ENCODE data around the gene GGN. TPM values are rescaled to one million over a fixed set of nuclear protein-coding genes. Genes with fewer than 3 reads are reported as not detected.

Gene GGN
- polyA plus RNA-seq, 1 donor (not counting 4 experiments of a cell fraction or from before 2014, with no cell fraction given): not detected

DNA sequence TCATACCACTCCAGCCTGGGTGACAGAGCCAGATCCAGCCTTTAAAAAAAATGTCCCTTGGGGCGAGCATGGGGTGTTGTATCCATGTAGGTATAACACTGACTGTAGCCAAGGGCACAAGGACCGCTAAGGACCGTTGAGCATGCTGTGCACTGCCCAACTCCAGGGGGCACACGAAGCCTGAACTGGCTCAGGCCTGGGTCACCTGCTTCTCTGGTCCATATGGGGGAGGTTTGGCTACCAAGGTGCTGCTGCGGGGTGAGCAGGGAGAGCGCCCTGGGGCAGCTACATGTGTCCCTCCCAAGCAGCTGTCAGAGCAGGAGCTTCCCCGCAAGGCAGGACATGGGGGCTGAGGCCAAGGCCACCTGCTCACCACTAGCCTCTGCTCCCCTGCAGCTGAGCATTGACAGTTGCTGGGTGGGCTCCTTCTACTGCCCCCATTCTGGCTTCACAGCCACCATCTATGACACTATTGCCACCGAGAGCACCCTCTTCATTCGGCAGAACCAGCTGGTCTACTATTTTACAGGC is 35.9 kb downstream of the GGN start:
- no peaks in the 10 kb centered on the region for H3K9me1 ChIP-seq (ENCODE audit: control insufficient read depth, extremely low read depth, insufficient read depth, low read length)
- H3K9ac ChIP-seq (ENCODE audit: control insufficient read depth, extremely low read depth, insufficient read depth, low read length): no peak overlapping the region
- no peak overlapping the region for H3K4me3 ChIP-seq (ENCODE audit: control insufficient read depth in 2 of 3, extremely low read depth in 1 of 3, insufficient read depth in 2 of 3, low read depth in 1 of 3, low read length in 3 of 3)
- H2AFZ ChIP-seq (ENCODE audit: control insufficient read depth, low read length): no peak overlapping the region
- H3K79me2 ChIP-seq (ENCODE audit: control insufficient read depth, insufficient read depth, low read length): no peaks in the 10 kb centered on the region
- TF ChIP-seq EZH2 (IDR thresholded peaks at IDR 0.05; ENCODE audit: low read length): no peak
- TF ChIP-seq, protein P1, sequence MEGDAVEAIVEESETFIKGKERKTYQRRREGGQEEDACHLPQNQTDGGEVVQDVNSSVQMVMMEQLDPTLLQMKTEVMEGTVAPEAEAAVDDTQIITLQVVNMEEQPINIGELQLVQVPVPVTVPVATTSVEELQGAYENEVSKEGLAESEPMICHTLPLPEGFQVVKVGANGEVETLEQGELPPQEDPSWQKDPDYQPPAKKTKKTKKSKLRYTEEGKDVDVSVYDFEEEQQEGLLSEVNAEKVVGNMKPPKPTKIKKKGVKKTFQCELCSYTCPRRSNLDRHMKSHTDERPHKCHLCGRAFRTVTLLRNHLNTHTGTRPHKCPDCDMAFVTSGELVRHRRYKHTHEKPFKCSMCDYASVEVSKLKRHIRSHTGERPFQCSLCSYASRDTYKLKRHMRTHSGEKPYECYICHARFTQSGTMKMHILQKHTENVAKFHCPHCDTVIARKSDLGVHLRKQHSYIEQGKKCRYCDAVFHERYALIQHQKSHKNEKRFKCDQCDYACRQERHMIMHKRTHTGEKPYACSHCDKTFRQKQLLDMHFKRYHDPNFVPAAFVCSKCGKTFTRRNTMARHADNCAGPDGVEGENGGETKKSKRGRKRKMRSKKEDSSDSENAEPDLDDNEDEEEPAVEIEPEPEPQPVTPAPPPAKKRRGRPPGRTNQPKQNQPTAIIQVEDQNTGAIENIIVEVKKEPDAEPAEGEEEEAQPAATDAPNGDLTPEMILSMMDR (optimal IDR thresholded peaks at IDR 0.05 in 1 of 3, IDR thresholded peaks at IDR 0.05 in 1 of 3, conservative IDR thresholded peaks at IDR 0.05 in 1 of 3; ENCODE audit: extremely low read depth in 1 of 3, insufficient read depth in 2 of 3, low read length in 3 of 3): peak in 1 of 3 experiments; percentile 15
- FAIRE-seq: no peak
- H3K36me3 ChIP-seq (ENCODE audit: control insufficient read depth in 2 of 2, extremely low read depth in 1 of 2, insufficient read depth in 2 of 2, low read length in 2 of 2): no peaks in the 10 kb centered on the region
- no peaks in the 10 kb centered on the region for H3K27me3 ChIP-seq (ENCODE audit: control insufficient read depth, extremely low read depth, insufficient read depth, low read length)
- H3K9me3 ChIP-seq (ENCODE audit: control insufficient read depth, low read depth, low read length): no peaks in the 10 kb centered on the region
- H3K27ac ChIP-seq (ENCODE audit: control insufficient read depth, insufficient read depth, low read length): no peak overlapping the region
- dilution Hi-C loops (cut with MboI; ENCODE audit: extremely low pct_ligation_motif_present, low sequenced_read_pairs): no loop called here
- H3K4me1 ChIP-seq (ENCODE audit: control insufficient read depth, extremely low read depth, insufficient read depth, low read length): no peaks in the 10 kb centered on the region
- no peak overlapping the region for H3K4me2 ChIP-seq (ENCODE audit: control insufficient read depth, extremely low read depth, insufficient read depth, low read depth, low read length)
- no peak for DNase-seq (ENCODE audit: low read depth, low spot score)
- H4K20me1 ChIP-seq (ENCODE audit: control insufficient read depth, extremely low read depth, insufficient read depth, low read length): no peaks in the 10 kb centered on the region

DNA sequence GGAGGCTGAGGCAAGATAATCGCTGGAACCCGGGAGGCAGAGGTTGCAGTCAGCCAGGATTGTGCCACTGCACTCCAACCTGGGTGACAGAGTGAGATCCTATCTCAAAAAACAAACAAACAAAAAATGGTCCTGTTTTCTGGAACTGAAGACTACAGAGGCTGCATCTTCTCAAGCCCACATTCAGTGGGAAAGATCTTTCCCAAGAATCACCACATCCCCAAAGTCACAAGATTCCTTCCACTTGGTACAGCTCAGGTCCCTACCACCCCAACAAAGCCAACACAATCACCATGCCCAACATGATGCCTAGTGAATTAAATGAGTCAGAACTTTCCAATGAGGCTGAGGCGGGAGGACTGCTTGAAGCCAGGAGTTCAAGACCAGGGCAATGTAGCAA is 37.0 kb downstream of the GGN start:
- Histone ChIP-seq H3K4me3 (ENCODE audit: control insufficient read depth in 2 of 3, extremely low read depth in 1 of 3, insufficient read depth in 2 of 3, low read depth in 1 of 3, low read length in 3 of 3) (no peak overlapping the region), H3K27ac (ENCODE audit: control insufficient read depth, insufficient read depth, low read length) (no peak overlapping the region), H3K36me3 (ENCODE audit: control insufficient read depth in 2 of 2, extremely low read depth in 1 of 2, insufficient read depth in 2 of 2, low read length in 2 of 2) (no peaks in the 10 kb centered on the region), H4K20me1 (ENCODE audit: control insufficient read depth, extremely low read depth, insufficient read depth, low read length) (no peaks in the 10 kb centered on the region), H3K4me1 (ENCODE audit: control insufficient read depth, extremely low read depth, insufficient read depth, low read length) (no peaks in the 10 kb centered on the region), H3K79me2 (ENCODE audit: control insufficient read depth, insufficient read depth, low read length) (no peaks in the 10 kb centered on the region), H3K9me1 (ENCODE audit: control insufficient read depth, extremely low read depth, insufficient read depth, low read length) (no peaks in the 10 kb centered on the region), H3K9me3 (ENCODE audit: control insufficient read depth, low read depth, low read length) (no peaks in the 10 kb centered on the region), H3K27me3 (ENCODE audit: control insufficient read depth, extremely low read depth, insufficient read depth, low read length) (no peaks in the 10 kb centered on the region), H3K9ac (ENCODE audit: control insufficient read depth, extremely low read depth, insufficient read depth, low read length) (no peak overlapping the region), H2AFZ (ENCODE audit: control insufficient read depth, low read length) (no peak overlapping the region), H3K4me2 (ENCODE audit: control insufficient read depth, extremely low read depth, insufficient read depth, low read depth, low read length) (no peak overlapping the region)
- DNase-seq (ENCODE audit: low read depth, low spot score): no peak
- no peak for FAIRE-seq
- dilution Hi-C loops (cut with MboI; ENCODE audit: extremely low pct_ligation_motif_present, low sequenced_read_pairs): no loop called here
- TF ChIP-seq EZH2 (IDR thresholded peaks at IDR 0.05; ENCODE audit: low read length): no peak

DNA sequence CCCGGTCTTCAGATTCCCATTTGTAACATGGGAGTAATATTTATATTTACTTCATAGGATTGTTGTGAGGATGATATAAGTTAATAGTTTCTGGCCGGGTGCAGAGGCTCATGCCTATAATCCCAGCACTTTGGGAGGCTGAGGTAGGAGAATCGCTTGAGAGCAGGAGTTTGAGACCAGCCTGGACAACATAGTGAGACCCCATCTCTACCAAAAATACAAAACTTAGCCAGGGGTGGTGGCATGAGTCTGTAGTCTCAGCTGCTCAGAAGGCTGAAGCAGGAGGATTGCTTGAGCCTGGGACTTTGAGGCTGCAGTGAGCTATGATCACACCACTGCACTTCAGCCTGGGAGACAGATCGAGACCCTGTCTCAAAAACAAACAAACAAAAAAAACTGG is 41.0 kb downstream of the GGN start:
- no peaks in the 10 kb centered on the region for H3K27me3 ChIP-seq (ENCODE audit: control insufficient read depth, extremely low read depth, insufficient read depth, low read length)
- no peak overlapping the region for H2AFZ ChIP-seq (ENCODE audit: control insufficient read depth, low read length)
- no peaks in the 10 kb centered on the region for H3K36me3 ChIP-seq (ENCODE audit: control insufficient read depth in 2 of 2, extremely low read depth in 1 of 2, insufficient read depth in 2 of 2, low read length in 2 of 2)
- H3K9me1 ChIP-seq (ENCODE audit: control insufficient read depth, extremely low read depth, insufficient read depth, low read length): no peaks in the 10 kb centered on the region
- no peak overlapping the region for H3K9ac ChIP-seq (ENCODE audit: control insufficient read depth, extremely low read depth, insufficient read depth, low read length)
- H3K9me3 ChIP-seq (ENCODE audit: control insufficient read depth, low read depth, low read length): no peaks in the 10 kb centered on the region
- H4K20me1 ChIP-seq (ENCODE audit: control insufficient read depth, extremely low read depth, insufficient read depth, low read length): no peaks in the 10 kb centered on the region
- H3K27ac ChIP-seq (ENCODE audit: control insufficient read depth, insufficient read depth, low read length): no peak overlapping the region
- TF ChIP-seq, protein P1 (optimal IDR thresholded peaks at IDR 0.05 in 1 of 3, IDR thresholded peaks at IDR 0.05 in 1 of 3, conservative IDR thresholded peaks at IDR 0.05 in 1 of 3; ENCODE audit: extremely low read depth in 1 of 3, insufficient read depth in 2 of 3, low read length in 3 of 3): no peak
- no peak for TF ChIP-seq EZH2 (IDR thresholded peaks at IDR 0.05; ENCODE audit: low read length)
- DNase-seq (ENCODE audit: low read depth, low spot score) (no peak), FAIRE-seq (no peak)
- no peak overlapping the region for H3K4me3 ChIP-seq (ENCODE audit: control insufficient read depth in 2 of 3, extremely low read depth in 1 of 3, insufficient read depth in 2 of 3, low read depth in 1 of 3, low read length in 3 of 3)
- H3K4me2 ChIP-seq (ENCODE audit: control insufficient read depth, extremely low read depth, insufficient read depth, low read depth, low read length): no peak overlapping the region
- no peaks in the 10 kb centered on the region for H3K79me2 ChIP-seq (ENCODE audit: control insufficient read depth, insufficient read depth, low read length)
- dilution Hi-C loops (cut with MboI; ENCODE audit: extremely low pct_ligation_motif_present, low sequenced_read_pairs): no loop called here
- H3K4me1 ChIP-seq (ENCODE audit: control insufficient read depth, extremely low read depth, insufficient read depth, low read length): peaks cover 6% of the 10 kb centered on the region
